GM18517 (cell line): ENCODE results near the gene LGI4.
"Not testable (repeated sequence)": the region's sequence is repeated elsewhere in the genome, so short reads cannot be mapped to it uniquely, and the experiment has no call there.

Experiments
- ATAC-seq: cut with Tn5 transposase; IDR thresholded peaks from one replicate; pipeline ENCODE4 v1.9.1; 2021; ENCODE audit warnings: mild to moderate bottlenecking, moderate library complexity; ENCODE audit not compliant: unreplicated experiment

LGI4 gene

DNA sequence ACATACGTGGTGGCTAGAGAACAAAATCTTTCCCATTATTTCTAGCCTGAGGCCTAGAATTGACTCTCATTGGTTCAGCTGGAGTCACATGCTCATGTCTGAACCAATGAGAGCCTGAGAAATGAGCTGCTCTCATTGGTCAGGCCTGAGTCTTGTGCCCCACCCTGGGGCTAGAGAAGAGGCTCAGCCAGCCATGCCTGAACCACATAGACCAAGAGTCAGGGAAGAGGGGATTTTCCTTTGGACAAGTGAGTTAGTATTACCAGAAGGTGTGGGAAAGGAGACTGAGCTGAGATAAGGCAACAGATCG lies 26.5 kb upstream of the LGI4 start:
- ATAC-seq, result no peak

DNA sequence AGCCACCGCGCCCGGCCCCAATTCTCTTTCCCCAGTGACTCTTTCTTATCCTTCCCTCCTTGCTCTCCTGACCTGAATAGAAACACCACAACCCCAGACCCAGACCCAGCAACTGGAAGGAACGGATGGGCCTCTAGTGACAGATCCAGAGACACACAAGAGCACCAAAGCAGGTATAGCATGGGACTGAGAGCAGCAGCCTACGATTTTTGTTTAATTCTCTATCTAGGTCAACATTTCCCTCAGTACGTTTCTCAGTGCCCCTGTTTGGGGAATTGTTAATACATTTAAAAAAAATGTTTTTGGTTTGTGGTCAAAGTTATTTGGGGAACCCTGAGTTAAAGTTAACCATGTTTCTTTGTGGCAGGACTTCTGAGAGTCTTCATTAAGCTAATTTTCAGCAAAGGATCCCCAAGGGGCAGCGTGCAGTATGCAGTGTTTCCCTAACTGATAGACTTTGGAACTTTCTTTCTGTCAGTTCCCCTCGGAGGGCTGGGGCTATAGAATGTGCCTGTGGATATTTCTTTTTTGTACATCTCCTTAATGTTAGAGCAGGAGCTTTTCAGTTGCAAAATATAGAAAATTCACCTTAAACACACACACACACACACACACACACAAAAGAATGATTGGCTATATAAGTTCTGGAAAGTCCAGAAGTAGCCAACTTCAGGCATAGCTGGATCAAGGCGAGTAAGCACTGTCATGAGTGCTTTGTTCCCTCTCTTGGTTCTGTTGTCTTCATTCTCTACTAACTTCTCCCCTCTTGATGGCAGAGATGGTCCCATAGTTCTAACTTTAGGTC lies 26.0 kb upstream of the LGI4 start:
- ATAC-seq, result no peak

DNA sequence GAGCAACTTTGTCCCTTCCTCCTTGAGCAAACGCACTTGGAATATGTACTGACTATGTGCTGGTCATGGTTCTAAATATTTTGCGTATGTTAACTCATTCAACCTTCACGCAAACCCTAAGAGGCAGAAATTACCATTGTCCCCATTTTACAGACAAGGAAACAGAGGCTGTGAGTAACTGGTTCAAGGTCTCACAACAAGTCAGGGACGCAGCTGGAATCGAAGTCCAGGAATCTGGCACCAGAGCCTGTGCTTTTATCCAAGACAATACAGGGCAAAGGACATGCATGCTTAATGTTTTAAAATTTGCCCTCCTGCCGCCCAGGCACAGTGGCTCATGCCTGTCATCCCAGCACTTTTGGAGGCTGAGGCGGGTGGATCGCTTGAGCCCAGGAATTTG lies 24.7 kb upstream of the LGI4 start:
- no peak for ATAC-seq

DNA sequence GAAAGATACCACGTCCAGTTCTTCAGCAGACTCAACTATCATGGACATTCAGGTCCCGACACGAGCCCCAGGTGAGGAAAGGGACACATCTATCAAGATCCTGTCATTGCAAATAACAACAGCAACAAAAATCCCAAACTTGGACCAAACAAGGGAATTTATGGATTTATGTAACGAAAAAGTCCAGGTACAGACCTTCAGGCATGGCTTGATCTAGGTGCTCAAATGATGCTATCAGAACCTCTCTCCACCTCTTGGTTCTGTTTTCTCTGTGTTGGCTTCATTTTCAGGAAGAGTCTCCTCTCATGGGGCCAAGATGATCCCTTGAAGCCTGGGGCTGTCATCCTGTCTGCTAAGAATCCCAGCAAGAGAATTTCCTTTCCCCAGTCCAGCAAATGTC lies 22.6 kb upstream of the LGI4 start:
- ATAC-seq, result no peak

DNA sequence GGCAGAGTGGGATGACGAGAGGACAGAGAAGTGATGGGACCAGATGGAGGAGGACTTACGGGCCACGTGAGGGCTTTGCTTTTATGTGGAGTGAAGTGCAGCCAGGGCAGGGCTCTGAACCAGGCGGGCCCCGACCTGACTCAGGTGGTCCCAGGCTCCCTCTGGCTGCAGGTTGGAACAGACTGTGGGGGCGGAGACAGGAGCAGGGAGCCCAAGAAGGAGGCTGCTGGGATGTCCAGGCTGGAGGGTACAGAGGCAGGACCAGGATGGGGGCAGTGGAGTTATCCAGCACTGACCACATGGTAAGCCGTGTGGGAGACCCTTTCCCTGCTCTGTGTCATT lies 21.8 kb upstream of the LGI4 start:
- ATAC-seq, result no peak

DNA sequence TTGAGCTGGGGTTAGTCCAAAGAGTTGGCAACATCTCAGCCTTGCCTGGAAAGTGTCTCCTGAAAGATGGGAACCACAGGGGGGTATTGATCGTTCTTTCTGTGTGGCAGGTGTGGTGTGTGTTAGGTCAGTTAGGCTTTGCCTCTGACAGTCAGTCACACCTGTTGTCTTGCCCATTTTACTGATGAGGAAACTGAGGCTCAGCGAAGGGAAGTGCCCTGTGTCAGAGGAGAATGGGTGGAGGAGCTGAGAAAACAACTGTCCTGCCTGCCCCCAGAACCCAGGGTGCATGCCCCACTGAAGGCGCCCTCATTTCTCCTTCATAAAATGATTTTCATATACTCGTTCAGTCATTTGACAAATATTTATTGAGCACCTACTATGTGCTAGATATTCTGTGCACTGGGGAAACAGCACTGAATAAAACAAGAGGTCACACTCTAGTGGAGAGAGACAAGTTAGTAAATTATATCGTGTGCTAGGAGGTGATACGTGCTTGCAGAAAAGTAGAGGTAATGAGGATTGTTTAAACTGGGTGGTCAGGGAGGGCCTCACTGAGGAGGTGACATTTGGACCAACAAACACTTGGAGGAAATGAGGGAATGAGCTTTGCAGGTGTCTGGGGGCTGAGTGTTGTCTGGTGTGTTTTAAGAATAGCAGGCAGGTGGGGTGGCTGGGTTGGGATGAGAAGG lies 21.3 kb upstream of the LGI4 start:
- no peak for ATAC-seq

- no peak for ATAC-seq
These were observed 20.6 kb upstream of the LGI4 start for GRCh38 chr19:35155441-35155840.

DNA sequence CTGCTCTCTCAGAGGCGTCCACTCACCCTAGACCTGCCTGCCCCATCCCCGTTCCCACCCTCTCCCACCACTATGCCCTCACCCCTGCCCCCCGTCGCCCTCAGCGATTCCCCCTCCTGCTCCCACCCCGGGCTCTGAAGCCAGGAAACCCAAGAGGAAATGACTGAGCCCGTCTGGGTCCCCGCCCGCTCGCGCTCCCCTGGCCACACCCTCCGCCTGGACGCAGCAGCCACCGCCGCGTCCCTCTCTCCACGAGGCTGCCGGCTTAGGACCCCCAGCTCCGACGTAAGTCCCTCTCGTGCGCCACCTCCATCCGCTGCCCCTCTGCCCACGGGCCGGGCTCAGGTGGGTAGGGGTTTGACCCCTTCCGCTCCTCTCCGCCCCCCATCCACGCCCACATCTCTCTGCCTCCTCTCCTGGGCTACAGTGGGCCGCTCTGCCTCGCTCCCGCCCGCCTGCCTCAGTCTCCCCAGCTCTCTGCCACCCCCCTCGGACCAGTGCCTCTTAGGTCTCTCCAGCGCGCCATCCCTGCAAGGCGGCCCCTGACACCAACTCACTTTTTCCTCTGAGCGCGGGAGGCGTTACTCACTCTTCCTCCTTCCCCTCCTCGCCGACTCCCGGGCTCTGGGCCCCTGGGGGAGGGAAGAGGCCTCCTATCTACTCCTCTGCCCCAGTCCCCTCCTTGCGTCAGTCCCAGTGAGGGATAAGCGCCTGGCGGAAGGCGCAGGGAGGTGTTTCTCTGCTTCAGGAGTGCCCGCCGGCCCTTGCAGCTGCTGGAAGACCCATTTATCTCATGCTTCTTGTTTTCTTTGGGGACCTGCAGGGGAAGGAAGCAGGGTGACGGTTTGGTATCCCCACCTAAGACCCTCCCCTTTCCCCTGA lies 19.9 kb upstream of the LGI4 start, which contains the start of gene FXYD5:
Gene FXYD5 (plus strand): TSS at position 211 of the 882 bp plus-strand sequence. CDS start 816 bp downstream, outside the sequence.
- ATAC-seq, result no peak

GRCh38 chr19:35153701-35154524 lies 19.1 kb upstream of the LGI4 start:
- no peak for ATAC-seq

GRCh38 chr19:35153129-35153522 lies 18.3 kb upstream of the LGI4 start:
- ATAC-seq, result not testable (repeated sequence)

DNA sequence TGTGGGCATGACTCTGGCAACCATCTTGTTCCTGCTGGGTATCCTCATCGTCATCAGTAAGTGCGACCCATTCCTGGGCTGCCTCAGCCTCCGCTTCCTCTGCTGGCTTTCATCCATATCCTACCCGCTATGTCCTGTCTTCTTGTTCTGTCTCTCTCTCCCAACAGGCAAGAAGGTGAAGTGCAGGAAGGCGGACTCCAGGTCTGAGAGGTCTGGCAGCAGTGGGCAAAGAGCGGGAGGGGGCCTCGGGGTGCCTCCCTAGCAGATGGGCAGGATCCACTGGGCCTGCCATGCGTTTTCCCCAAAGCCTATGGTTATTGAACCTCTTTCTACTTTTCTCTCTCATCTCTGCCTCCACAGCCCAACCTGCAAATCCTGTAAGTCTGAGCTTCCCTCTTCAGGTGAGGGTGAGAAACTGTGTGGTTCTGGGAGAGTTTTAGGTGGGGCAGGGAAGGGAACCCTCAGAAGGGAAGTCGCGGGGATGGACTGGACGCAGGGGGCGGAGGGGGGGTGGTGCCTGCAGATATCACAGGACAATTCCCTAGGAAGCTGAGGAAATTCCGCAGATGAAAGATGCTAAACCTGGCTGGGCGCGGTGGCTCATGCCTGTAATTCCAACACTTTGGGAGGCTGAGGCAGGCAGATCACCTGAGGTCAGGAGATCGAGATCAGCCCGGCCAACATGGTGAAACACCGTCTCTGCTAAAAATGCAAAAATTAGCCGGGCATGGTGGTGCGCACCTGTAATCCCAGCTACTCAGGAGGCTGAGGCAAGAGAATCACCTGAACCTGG lies 16.6 kb upstream of the LGI4 start:
- ATAC-seq, result no peak

GRCh38 chr19:35150445-35150844 lies 15.6 kb upstream of the LGI4 start:
- no peak for ATAC-seq

- no peak for ATAC-seq
These were observed 14.6 kb upstream of the LGI4 start for GRCh38 chr19:35149463-35149862.

DNA sequence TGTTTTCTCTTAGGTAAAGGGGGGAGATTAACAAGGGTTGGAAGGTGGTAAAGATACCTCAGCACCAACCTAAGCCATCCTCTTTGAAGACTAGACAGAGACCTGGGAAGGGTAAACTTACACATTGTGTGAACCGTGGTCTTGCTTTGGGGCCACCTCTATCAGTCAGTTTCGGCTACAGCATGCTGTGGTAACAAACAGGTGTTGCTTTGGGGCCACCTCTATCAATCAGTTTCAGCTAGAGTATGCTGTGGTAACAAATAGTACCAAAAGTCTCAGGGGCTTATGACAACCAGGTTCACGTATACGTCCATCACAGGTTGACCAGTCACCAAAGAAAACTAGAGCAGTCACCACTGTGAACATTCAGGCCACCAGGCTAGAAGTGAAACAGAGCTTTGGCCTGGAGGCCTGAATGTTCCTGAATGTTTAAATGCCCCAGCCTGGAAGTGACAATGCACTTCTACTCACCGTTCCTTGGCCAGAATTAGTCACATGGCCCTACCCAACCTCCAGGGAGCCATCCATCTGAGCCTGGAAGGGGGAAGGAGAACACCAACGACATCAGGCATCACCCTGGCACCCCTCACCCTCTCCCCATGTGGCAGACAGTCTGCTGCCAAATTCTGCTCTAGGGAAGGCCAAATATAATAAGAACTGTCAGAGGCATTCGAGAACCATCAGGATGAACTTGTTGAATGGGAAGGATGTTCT lies 12.0 kb upstream of the LGI4 start:
- ATAC-seq, result no peak

DNA sequence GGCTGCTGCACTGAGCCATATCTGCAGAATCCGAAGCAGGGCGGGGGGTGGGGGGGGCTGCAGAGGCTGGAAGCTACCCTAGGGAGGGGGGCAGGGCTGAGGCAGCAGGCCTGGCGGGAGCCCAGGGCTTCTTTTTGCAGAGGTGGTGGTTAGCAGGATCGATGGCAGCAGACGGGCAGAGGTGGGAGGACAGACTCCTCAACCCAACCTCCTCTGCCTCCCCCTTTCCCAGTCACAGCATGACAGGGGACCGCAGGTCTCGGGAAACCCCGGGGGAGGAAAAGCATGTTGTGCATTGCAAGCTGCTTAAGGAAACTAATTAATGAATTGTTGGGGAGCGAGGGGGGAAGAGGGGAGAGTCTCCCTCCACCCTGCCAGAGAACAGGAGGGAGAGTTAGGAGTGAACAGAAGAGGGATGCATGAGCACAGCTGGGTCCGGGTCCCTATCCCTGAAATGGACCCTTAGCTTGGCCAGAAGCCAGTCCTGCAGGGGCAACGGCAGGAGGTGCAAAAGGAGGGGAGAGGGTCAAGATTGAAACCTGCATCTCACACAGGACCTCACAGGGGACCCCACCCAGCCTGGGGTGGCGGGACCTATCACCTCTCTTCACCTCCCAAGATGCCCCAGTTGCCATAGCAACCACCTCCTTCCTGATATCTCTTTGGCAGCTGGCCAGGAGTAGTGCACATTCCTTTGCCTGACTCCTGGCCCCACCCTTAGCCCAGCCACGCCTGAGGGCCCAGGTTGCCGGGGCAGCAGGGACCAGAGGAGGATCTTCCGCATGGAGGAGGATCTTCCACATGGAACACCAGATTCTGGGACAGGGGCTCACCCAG lies 10.0 kb upstream of the LGI4 start:
- no peak for ATAC-seq

DNA sequence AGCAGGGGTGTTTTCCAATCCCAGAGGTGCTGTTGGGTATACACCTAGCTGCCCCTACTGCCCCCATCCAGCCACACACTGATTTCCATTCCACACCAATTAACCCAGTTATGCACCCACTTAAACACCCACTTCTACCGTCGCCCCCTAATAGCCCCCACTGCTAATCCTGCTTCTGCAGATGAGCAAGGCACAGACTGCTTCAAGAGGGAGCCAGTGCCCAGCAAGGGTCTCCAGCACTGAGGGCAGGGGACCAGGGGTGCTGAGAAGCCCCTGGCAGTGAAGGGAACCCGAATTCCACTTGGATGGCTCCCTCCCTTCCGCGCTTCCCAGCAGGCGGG lies 9.4 kb upstream of the LGI4 start:
- no peak for ATAC-seq

DNA sequence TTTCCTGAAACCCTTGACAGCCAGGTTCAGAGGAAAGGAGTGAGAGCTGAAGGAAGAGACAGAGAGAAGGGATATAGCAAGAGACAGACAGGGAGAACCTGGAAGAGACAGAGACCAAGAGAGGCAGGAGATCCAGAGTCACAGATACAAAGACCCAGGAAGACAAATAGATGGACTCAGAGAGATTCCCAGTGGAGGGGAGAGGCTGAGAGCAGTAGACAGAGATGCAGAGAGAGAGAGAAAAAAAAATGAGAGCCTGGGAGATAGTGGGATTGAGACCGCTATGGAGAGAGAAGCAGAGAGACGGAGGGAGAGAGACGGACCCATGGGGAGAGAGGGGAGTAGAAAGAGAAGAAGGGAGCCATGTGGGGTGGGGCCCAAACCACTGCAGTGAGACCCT lies 9.0 kb upstream of the LGI4 start:
- no peak for ATAC-seq

- no peak for ATAC-seq
These were observed 8.4 kb upstream of the LGI4 start, which contains the start of gene FXYD7 for GRCh38 chr19:35143231-35143715. Gene FXYD7, plus strand, starts transcription at chr19:35143255. Its CDS starts 79 bp downstream, at chr19:35143334.
